ENCODE results near the gene BAAT.

Gene BAAT

DNA sequence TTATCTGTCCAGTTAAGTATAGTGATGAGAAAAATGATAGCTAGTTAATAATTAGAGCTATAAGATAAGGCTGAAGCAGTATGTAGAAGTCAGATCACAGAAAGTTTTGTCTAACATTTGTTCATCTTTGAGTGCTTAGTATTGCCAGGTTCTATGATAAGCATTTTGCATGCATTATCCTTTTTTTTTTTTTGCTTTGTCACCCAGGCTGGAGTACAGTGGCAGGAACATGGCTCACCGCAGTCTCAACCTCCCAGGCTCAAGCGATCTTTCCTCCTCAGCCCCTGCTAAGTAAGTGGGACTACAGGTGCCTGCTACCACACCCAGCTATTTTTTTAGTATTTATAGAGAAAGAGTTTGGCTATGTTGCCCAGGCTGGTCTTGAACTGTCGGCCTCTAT is 17.5 kb downstream of the BAAT start:
- POLR2A ChIA-PET, result interaction anchor here (0.7 kb wide), 1 partner anchor 781 kb away, joined by 4 read pairs; no protein-coding TSS in a partner anchor
- no peak for DNase-seq (ENCODE audit: extremely low spot score)
- TF ChIP-seq, protein P1, sequence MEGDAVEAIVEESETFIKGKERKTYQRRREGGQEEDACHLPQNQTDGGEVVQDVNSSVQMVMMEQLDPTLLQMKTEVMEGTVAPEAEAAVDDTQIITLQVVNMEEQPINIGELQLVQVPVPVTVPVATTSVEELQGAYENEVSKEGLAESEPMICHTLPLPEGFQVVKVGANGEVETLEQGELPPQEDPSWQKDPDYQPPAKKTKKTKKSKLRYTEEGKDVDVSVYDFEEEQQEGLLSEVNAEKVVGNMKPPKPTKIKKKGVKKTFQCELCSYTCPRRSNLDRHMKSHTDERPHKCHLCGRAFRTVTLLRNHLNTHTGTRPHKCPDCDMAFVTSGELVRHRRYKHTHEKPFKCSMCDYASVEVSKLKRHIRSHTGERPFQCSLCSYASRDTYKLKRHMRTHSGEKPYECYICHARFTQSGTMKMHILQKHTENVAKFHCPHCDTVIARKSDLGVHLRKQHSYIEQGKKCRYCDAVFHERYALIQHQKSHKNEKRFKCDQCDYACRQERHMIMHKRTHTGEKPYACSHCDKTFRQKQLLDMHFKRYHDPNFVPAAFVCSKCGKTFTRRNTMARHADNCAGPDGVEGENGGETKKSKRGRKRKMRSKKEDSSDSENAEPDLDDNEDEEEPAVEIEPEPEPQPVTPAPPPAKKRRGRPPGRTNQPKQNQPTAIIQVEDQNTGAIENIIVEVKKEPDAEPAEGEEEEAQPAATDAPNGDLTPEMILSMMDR (IDR thresholded peaks at IDR 0.05; ENCODE audit: control extremely low read depth, extremely low read depth, low read depth, missing control alignments), result no peak
- CTCF ChIA-PET, result no interaction called here

DNA sequence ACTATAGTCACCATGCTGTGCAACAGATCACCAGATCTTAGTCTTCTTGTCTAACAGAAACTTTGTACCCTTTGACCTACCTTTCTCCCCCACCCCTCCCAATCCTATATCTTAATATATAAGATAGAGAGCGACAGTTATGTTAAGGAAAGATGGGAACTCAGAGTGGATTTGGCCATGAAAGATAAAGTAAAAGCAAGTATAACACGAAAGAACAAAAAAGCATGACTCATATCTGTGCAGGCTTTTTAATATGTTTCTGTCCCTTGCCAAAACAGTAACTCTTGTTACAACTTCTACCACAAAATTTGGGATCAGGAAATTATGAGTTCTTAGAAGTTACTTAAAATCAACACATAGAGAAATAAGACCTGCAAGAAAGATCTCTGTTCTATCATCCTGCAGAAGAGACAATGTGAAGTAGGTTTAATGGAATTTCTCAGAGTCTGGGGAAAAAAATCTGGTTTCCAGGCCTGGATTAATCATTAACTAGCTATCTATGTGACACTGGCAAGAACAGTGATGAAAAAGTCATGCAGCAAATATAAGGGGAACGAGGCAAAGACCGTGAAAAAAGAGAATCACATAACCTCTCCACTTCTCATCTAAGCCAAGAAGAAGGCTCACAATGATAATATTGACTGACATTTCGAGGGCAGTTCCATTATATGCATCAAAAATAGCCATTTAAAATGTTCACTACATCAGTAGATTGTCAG is 18.6 kb downstream of the BAAT start:
- TF ChIP-seq, protein P1 (IDR thresholded peaks at IDR 0.05; ENCODE audit: control extremely low read depth, extremely low read depth, low read depth, missing control alignments), result no peak
- DNase-seq (ENCODE audit: extremely low spot score), result no peak
- POLR2A ChIA-PET, result no interaction called here
- CTCF ChIA-PET, result interaction anchor here (0.8 kb wide), 1 partner anchor 14 kb away, joined by 3 read pairs; no protein-coding TSS in a partner anchor

DNA sequence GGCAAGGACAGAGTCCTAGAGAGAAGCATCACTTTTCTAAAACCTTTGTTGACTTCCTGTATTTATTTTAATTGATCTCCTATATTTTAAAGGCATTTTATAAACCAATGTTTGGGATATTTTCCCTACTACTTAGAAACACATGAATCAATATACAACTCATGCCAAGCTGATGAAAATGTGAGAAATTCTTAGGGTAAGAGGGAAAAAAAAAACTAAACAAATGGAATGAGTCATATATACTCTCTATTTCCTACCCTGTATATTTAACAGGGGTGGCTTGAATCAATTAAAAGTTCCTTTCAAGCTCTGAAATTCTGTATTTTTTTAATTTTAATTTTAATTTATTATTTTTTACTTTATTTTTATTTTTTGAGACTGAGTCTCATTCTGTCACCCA is 19.6 kb downstream of the BAAT start:
- ChIA-PET CTCF (interaction anchor here (1.4 kb wide), 1 partner anchor 53 kb away, joined by 3 read pairs; no protein-coding TSS in a partner anchor), POLR2A (no interaction called here)
- DNase-seq (ENCODE audit: extremely low spot score), result no peak
- TF ChIP-seq, protein P1 (IDR thresholded peaks at IDR 0.05; ENCODE audit: control extremely low read depth, extremely low read depth, low read depth, missing control alignments), result no peak

DNA sequence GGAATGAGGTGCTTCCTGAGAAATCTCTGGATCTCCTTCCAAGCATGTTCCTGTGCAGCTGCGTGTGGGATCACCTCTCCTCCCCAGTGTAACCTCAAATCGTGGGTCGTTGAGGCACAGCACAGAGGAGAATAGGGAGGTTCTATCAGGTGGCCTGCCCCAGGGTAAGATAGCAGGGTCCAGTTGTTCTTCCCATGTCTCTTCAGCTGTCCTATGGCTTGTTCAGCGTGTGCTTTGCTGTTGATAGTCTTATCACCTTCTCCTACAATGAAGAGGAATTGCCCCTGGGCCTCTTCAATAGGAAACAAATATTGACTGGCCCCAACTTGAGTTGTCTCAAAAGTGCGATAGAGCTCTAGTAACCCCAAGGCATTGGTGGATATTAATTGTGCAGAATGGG is 22.4 kb downstream of the BAAT start:
- TF ChIP-seq, protein P1 (IDR thresholded peaks at IDR 0.05; ENCODE audit: control extremely low read depth, extremely low read depth, low read depth, missing control alignments), result no peak
- DNase-seq (ENCODE audit: extremely low spot score), result no peak
- POLR2A ChIA-PET, result no interaction called here
- CTCF ChIA-PET, result interaction anchor here (1.0 to 1.2 kb wide), 2 partner anchors 9 to 10 kb away, joined by 3 to 4 read pairs; no protein-coding TSS in a partner anchor

DNA sequence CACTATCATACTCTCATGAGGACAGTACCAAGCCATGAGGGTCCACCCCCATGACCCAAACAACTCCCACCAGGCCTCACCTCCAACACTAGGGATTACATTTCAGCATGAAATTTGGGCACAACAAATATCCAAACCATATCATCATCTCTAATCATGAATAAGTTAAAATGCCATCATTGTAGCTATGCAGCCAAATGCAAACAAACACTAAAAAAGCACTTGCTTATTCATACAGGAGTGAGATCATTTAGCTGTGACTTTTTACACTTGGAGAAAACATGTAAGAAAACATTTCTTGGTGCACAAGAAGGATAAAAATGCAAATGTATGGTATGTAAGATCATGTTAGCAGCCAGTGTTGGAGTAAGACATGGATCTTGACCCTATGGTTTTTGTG is 24.2 kb downstream of the BAAT start:
- POLR2A ChIA-PET, result no interaction called here
- CTCF ChIA-PET, result no interaction called here
- DNase-seq (ENCODE audit: extremely low spot score), result no peak
- TF ChIP-seq, protein P1 (IDR thresholded peaks at IDR 0.05; ENCODE audit: control extremely low read depth, extremely low read depth, low read depth, missing control alignments), result no peak

DNA sequence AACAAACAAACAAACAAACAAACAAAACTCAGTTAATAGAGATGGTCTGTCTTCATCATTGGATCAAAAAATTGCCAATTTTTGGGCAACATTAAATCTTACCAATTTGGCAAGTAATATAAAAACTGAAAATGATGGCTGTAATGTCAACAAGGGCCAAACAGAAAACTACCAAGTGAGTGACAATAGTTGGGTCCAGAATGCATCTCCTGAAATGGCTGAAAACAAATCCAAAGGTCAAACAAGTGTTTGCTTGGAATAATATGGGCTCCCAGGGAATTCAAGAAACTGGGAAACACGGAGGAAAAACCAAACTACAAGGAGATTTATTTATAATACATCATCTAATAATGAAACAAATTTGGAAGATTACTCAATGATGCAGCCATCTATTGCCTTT is 25.1 kb downstream of the BAAT start:
- TF ChIP-seq, protein P1 (IDR thresholded peaks at IDR 0.05; ENCODE audit: control extremely low read depth, extremely low read depth, low read depth, missing control alignments), result no peak
- CTCF ChIA-PET, result no interaction called here
- POLR2A ChIA-PET, result no interaction called here
- no peak for DNase-seq (ENCODE audit: extremely low spot score)

All from GM10248 (cell line).